ENCODE results near the gene USP37. TPM values are rescaled to one million over a fixed set of nuclear protein-coding genes. Genes with fewer than 3 reads are reported as not detected.
"Not testable (repeated sequence)": the region's sequence is repeated elsewhere in the genome, so short reads cannot be mapped to it uniquely, and the experiment has no call there.

Gene USP37
- polyA plus RNA-seq (2013, experiment 1 of 2; ENCODE audit: insufficient read length): 4.7 TPM
- 4.1 TPM for polyA plus RNA-seq (2013, experiment 2 of 2; ENCODE audit: insufficient read length)

DNA sequence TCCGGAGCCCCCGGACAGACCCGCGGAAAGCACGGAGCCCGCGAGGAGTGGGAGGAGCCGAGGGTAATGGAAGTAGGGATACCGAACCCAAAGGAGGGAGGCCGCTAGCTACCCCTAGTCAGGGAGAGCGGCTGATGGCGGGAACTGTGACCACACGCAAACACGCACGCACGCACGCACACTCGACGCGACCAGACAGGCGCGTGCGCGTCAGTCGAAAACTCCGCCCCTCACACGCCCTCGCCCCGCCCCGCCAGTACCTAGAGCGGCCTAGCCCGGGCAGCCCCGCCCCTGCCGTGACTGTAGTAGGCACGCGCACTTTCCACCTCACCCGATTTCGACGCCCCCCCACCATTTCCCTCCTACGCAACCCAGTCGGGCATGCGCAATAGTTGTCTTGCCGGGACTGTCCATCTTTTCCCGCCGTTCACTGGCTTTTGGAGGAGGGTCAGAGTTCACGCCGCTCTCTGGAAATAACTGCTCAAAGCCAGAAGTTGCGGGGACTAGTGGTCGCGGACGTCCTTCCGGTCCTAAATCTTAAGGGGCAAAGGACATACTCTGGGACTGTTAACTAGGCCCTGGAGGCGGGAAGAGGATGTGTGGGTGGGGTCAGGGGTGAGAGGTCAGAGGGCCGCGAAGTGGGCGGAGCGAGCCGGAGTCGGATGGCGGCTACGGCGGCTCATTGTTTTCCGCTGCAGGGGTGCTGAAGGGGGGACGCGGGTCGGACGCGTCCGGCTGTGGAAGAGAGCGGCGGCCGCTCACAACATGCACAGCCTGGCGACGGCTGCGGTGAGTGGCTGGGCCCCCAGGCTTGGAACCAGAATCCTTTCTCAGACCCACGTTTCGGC is at the start of gene USP37, which contains the start of gene CNOT9:
Gene USP37, minus strand, starts transcription at position 162 of the 848 bp plus-strand sequence. CDS start 9,698 bp downstream, outside the sequence.
Gene CNOT9, plus strand, starts transcription at position 650 of the 848 bp plus-strand sequence. Its CDS starts 116 bp downstream, at position 766.
- DNase-seq: peak; percentile 98

- no peak for DNase-seq
These were observed 47.7 kb upstream of the USP37 start for GRCh38 chr2:218615868-218616315.

- DNase-seq: peak; percentile 53
These were observed 39.4 kb upstream of the USP37 start, which contains the start of gene PLCD4 for GRCh38 chr2:218607436-218608115. Gene PLCD4, plus strand, starts transcription at chr2:218607899. Its CDS starts 7,841 bp downstream, at chr2:218615740.

DNA sequence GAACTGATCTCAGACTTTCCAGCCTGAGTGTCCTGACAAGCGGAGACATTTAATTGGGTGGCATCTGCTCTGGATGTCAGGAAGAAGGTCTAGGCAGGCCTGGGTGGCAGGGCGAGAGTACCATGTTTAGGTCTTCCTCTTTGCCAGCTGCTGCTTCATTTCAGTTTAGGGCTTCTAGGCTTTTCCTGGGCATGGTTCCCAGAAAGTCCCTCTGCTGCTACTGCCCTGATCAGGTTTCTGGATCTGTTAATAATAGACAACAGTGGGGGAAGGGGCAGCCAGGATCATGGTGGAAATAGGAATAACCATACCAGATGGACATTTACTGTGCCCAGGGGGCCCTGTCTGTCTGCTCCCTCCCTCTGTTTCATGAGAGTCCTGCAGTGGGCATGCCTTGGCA is 37.3 kb upstream of the USP37 start:
- peak; percentile 62 for DNase-seq

- DNase-seq: no peak
These were observed 17.4 kb upstream of the USP37 start for GRCh38 chr2:218585541-218585940.

DNA sequence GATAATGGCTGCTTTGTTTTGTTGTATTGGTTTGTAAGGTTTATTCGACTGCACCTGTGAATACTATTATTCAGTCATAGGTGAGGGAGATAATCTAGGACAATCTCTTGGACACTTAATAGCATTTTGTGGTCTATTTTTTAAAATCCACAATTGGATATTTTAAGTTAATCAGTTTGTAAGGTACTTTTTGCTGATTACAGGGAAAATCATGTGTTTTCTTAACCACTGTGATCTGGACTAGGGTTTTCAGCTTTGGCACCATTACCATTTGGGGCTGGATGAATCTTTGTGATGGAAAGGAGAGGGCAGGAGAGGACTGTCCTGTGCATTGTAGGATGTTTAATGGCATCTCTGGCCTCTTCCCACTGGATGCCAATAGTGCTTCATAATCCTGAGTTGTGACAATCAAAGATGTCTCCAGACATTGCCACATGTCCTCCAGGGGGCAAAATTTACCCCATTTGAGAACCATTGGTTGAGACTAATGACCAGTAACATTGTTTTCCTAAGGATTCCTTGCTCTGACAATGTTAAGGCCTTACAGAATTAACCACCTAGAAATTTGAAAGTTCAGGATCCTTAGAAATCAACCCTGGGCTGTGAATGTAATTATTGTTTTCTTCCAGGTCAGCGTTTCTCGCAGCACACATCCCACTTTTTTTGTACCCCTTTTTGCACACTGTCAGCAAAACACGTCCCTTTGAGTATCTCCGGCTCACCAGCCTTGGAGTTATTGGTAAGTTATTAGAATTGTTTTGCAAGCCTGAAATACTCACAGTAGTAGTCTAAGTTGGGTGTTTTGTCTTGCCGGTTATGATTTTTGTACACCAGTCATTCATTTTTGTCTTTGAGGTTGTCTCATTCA is 16.1 kb upstream of the USP37 start:
- DNase-seq: no peak

DNA sequence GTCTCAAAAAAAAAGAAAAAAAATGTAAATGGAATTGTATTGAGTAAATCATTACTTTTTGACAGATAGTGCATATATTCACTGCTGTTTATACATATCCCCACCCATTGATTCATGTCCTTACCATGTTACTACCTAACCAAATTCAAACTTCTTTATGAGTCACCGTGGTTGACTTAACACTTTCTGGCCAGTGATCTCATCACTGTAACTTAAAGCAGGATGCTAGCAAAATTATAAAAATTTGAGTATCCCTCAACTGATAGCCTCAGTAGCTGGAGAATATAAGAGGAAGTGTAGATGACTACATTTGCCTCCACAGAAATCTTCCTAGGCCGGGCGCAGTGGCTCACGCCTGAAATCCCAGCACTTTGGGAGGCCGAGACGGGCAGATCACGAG is 13.9 kb upstream of the USP37 start:
- DNase-seq: peak; percentile 79

- no peak for DNase-seq
These were observed 10.2 kb upstream of the USP37 start for GRCh38 chr2:218578272-218578877.

DNA sequence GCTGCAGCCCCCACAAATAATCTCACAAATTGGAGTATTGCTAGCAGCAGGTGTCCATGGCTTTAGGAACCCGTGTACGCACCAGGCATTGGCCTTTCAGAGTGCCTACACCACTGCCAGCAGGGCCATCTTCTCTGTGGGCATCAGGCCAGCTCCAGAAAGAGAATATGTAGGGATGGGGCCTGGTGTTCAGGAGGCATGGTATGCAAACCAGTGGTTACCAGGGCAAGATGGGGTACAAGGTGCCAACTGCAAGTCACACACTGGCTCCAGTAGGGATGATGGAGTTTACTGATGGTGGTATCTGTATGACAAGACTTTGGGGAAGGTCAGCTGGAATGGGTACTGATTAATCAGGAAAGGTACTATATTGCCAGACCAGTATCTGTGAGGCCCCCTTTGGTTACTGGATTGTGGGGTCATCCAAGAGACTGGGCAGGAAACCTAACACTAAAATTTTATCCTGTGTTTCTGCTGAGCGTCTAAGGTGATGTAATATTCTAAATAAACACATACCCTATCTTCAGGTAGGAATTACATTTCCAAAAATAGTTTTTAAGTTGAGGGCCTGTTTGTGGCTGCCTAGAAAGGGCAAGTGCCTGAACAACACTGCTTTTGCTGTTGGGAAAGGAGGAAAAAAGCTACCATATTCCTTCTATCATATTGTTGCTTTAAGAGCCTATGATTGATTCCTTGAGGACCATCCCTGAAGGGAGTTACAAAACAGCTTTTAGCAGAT is 9.5 kb upstream of the USP37 start:
- no peak for DNase-seq

- DNase-seq: no peak
These were observed 8.7 kb upstream of the USP37 start for GRCh38 chr2:218576854-218577253.

DNA sequence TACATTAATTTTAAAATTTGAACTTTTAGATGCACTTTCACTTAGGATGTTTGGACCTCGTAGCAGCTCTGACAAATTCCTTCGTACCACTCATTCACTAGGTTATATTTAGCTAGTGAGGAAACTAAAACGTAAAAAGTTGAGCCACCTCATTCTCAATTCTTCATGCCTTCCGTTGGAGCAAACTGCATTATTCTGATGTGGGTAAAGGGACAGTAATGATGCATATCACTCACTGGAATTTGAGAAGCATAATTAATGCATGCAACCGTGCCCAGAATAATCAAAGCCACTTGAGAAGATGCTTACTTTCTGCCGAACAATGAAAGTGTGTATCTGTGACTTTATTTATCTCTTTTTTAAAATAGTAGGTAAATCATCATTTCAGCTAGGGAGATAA is 2.7 kb upstream of the USP37 start:
- DNase-seq: peak; percentile 25

- peak; percentile 8 for DNase-seq
These were observed 1.7 kb upstream of the USP37 start for GRCh38 chr2:218569661-218570500.

DNA sequence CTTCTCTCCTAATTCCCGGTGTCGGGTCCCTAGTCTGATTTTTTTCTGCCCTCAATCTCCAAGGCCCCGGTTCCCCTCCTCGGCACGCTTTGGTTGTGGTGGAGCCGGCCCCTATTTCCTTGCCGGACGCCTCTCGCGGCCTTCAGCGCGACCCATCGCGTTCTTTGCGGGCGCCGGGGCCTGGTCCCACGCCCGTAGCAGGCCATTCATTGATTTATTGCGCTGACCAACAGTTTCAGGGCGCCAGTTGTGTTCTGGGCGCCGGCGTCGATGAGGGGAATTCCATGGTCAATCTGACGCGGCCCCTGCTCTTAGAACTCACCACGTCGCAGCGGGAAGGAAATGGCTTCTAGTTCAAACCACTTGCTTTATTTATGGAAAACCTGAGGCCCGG is 884 bp upstream of the USP37 start:
- DNase-seq: peak; percentile 40

GRCh38 chr2:218567797-218568189 is 358 bp downstream of the USP37 start:
- DNase-seq: no peak

GRCh38 chr2:218566296-218566695 is 1.9 kb downstream of the USP37 start:
- no peak for DNase-seq

DNA sequence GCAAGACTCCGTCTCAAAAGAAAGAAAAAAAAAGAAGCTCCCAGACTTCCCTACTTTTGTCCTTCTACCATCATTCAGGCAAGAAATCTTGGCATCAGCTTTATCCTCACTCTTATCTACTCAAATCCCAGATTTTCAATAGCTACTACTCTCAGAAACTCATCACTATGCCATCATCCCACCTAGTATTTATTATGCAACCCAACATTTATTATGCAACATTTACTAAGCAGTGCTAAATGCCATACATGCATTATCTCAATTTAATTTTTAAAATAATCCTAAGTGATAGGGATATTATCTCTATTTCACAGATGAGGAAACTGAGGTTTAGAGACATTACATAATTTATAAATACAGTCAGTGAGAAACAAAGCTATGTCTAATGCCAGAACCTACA is 4.1 kb downstream of the USP37 start:
- no peak for DNase-seq

GRCh38 chr2:218558986-218559385 is 9.2 kb downstream of the USP37 start:
- no peak for DNase-seq

DNA sequence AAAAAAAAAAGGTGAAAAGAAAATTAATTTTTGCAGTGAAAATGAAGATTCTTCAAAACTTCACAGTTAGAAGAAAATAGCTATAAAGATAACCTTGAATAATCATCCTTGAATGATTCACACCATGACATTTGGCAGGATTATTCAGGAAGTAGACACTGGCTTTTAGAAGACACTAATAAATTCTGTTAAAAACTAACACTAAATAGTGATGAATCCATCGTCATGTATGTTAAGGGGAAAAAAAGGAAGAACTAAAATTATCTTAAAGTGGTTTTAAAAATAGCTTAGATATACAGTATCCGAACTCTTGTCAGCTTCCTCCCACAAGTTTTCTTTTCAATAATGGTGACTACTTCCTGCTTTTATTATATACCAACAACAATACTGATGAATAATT is 10.2 kb downstream of the USP37 start:
- no peak for DNase-seq

DNA sequence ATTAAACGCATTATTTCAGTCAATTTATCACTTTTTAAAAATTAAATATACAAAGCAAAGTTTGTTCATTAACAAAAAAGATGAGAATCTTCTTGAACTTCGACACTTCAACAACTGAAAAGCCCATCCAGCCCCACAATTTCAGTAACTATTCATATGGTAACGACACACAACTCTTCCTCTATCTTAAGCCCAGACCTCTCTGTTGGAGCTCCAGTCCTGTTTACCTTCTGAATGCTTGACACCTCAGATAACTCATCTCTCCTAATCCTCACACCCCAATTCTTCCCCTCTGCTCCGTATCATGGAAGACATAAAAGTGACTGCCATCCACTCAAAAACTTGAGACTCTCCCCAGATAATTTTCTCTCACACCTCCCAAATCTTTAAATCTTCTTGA is 12.6 kb downstream of the USP37 start:
- no peak for DNase-seq

- not testable (repeated sequence) for DNase-seq
These were observed 13.9 kb downstream of the USP37 start for GRCh38 chr2:218554225-218554624.
